ENCODE measurements around the gene TOM1. TPM values are rescaled to one million over a fixed set of nuclear protein-coding genes. Genes with fewer than 3 reads are reported as not detected.

Gene TOM1
- total RNA-seq, 2 donors from 2014 or later = 108 TPM

- no peaks in the 10 kb centered on the region for H3K9me3 ChIP-seq
- H3K36me3 ChIP-seq = peaks cover 36% of the 10 kb centered on the region
- no peak for TF ChIP-seq CTCF (IDR thresholded peaks at IDR 0.05)
- H3K4me1 ChIP-seq = peaks cover 0 to 52% of the 10 kb centered on the region in 2 donors
- H3K27me3 ChIP-seq = no peaks in the 10 kb centered on the region
- no peak overlapping the region for H3K4me3 ChIP-seq
- H3K27ac ChIP-seq = peak overlapping the region; percentile 89 to 95
- DNase-seq (ENCODE audit: low spot score) = no peak
Measured at GRCh38 chr22:35316751-35317150, 17.1 kb downstream of the TOM1 start.

- DNase-seq (ENCODE audit: low spot score) = no peak
- TF ChIP-seq CTCF (IDR thresholded peaks at IDR 0.05) = no peak
- H3K27ac ChIP-seq = peak overlapping the region; percentile 89 to 95
- H3K27me3 ChIP-seq = no peaks in the 10 kb centered on the region
- H3K36me3 ChIP-seq = peaks cover 47% of the 10 kb centered on the region
- no peak overlapping the region for H3K4me3 ChIP-seq
- no peaks in the 10 kb centered on the region for H3K9me3 ChIP-seq
- peaks cover 0 to 42% of the 10 kb centered on the region in 2 donors for H3K4me1 ChIP-seq
Measured at GRCh38 chr22:35317680-35318290, 18.1 kb downstream of the TOM1 start.

GRCh38 chr22:35318346-35319215 lies 18.9 kb downstream of the TOM1 start:
- DNase-seq (ENCODE audit: low spot score) = no peak
- Histone ChIP-seq H3K4me1 (peaks cover 0 to 34% of the 10 kb centered on the region in 2 donors), H3K27me3 (no peaks in the 10 kb centered on the region), H3K27ac (peak overlapping the region in 1 of 2 donors; percentile 95), H3K9me3 (no peaks in the 10 kb centered on the region), H3K36me3 (peaks cover 55% of the 10 kb centered on the region), H3K4me3 (no peak overlapping the region)
- no peak for TF ChIP-seq CTCF (IDR thresholded peaks at IDR 0.05)

GRCh38 chr22:35319244-35319985 lies 19.7 kb downstream of the TOM1 start:
- Histone ChIP-seq H3K36me3 (peaks cover 63% of the 10 kb centered on the region), H3K27ac (peak overlapping the region in 1 of 2 donors; percentile 48), H3K4me1 (peaks cover 0 to 25% of the 10 kb centered on the region in 2 donors), H3K9me3 (no peaks in the 10 kb centered on the region), H3K27me3 (no peaks in the 10 kb centered on the region), H3K4me3 (no peak overlapping the region)
- TF ChIP-seq CTCF (IDR thresholded peaks at IDR 0.05) = no peak
- DNase-seq (ENCODE audit: low spot score) = no peak

- H3K27me3 ChIP-seq = no peaks in the 10 kb centered on the region
- no peak overlapping the region for H3K4me3 ChIP-seq
- peaks cover 90% of the 10 kb centered on the region for H3K36me3 ChIP-seq
- no peak for TF ChIP-seq CTCF (IDR thresholded peaks at IDR 0.05)
- H3K9me3 ChIP-seq = no peaks in the 10 kb centered on the region
- H3K27ac ChIP-seq = peak overlapping the region; percentile 10 to 52
- no peak for DNase-seq (ENCODE audit: low spot score)
- peaks cover 0 to under 1% of the 10 kb centered on the region in 2 donors for H3K4me1 ChIP-seq
Measured at GRCh38 chr22:35322126-35322525, 22.4 kb downstream of the TOM1 start.

Measured in right atrium auricular region (tissue), 2 donors.